Epithelial cell of umbilical artery (primary cell): Measurements from ENCODE around the gene PCA3. TPM values are rescaled to one million over a fixed set of nuclear protein-coding genes. Genes with fewer than 3 reads are reported as not detected.

Source experiments
- total RNA-seq: library from RNA; depleted of rRNA; stranded (reverse); fragments of >200 nt; gene quantifications from 2 replicates; pipeline ENCODE4 v1.2.3, GENCODE V29; 2014

The PCA3 gene
- under 0.01 and 0.30 TPM in 2 replicates for total RNA-seq

DNA sequence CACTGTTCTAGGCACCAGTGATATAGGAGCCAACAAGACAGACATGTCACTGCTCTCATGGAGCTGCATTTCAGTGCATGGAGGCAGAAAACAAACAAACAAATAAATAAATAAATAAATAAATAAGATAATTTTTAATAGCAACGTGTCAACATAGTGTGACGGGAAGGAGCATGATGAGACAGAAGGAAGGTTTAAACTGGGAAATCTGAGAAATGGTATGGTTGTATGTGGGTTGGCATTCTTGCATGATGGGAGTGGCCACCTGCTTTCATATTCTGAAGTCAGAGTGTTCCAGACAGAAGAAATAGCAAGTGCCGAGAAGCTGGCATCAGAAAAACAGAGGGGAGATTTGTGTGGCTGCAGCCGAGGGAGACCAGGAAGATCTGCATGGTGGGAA, at the start of gene PCA3:
Gene PCA3, plus strand, starts transcription at position 301 of the 400 bp plus-strand sequence.

Other genes with a start within 250 kb of the PCA3 start
- 3.2 and 9.0 TPM in 2 replicates for gene PRUNE2, start 141.7 kb downstream of the PCA3 start, total RNA-seq